OCI-LY1 (cell line): ENCODE results near the gene FMR1NB.

Source experiments
- H2AFZ ChIP-seq: fragments of 200-600 bp; sonication (generic), shearing (Covaris generic); 2 replicates; pipeline ENCODE4 v1.6.0; 2014; ENCODE audit warnings: antibody characterized with exemption, mild to moderate bottlenecking, low read length
- H3F3A ChIP-seq: fragments of 200-600 bp; sonication (generic), shearing (Covaris generic); 2 replicates; pipeline ENCODE4 v1.6.0; 2014; ENCODE audit warnings: mild to moderate bottlenecking, antibody characterized with exemption, low read length, moderate library complexity; ENCODE audit not compliant: insufficient read depth
- H3K27ac ChIP-seq: fragments of 200-600 bp; sonication (generic); 2 replicates; pipeline ENCODE4 v1.5.1; 2014; ENCODE audit warnings: low read length, mixed run types, mild to moderate bottlenecking, low read depth; ENCODE audit not compliant: poor library complexity, severe bottlenecking
- H3K27me3 ChIP-seq: fragments of 200-600 bp; sonication (generic); 2 replicates; pipeline ENCODE4 v1.6.0; 2014; ENCODE audit warnings: antibody characterized with exemption, mild to moderate bottlenecking, low read length, moderate library complexity; ENCODE audit not compliant: insufficient read depth
- H3K36me3 ChIP-seq: fragments of 200-600 bp; sonication (generic); 2 replicates; pipeline ENCODE4 v1.6.1; 2014; ENCODE audit warnings: mild to moderate bottlenecking, antibody characterized with exemption, low read length, moderate library complexity, mixed read lengths; ENCODE audit not compliant: insufficient read depth
- H3K4me1 ChIP-seq: fragments of 200-600 bp; sonication (generic); 2 replicates; pipeline ENCODE4 v1.5.1; 2014; ENCODE audit warnings: mild to moderate bottlenecking, low read length, moderate library complexity; ENCODE audit not compliant: insufficient read depth, severe bottlenecking
- H3K4me2 ChIP-seq: fragments of 200-600 bp; sonication (generic), shearing (Covaris generic); 2 replicates; pipeline ENCODE4 v1.6.1; 2014; ENCODE audit warnings: low read length
- H3K4me3 ChIP-seq: fragments of 200-600 bp; sonication (generic); 2 replicates; pipeline ENCODE4 v1.5.1; 2014; ENCODE audit warnings: low read length, low read depth, mild to moderate bottlenecking, mixed read lengths; ENCODE audit not compliant: poor library complexity, severe bottlenecking
- H3K79me2 ChIP-seq: fragments of 200-600 bp; shearing (Covaris generic); 2 replicates; pipeline ENCODE4 v1.6.1; 2016; ENCODE audit warnings: mixed run types, low read length, mixed read lengths; ENCODE audit not compliant: insufficient read depth
- H3K9ac ChIP-seq: fragments of 200-600 bp; sonication (generic), shearing (Covaris generic); 2 replicates; pipeline ENCODE4 v1.6.1; 2014; ENCODE audit warnings: mild to moderate bottlenecking, low read length, mixed read lengths
- H3K9me2 ChIP-seq: fragments of 200-600 bp; sonication (generic), shearing (Covaris generic); 2 replicates; pipeline ENCODE4 v1.6.1; 2014; ENCODE audit warnings: low read depth, mild to moderate bottlenecking, low read length, mixed read lengths
- H3K9me3 ChIP-seq: fragments of 200-600 bp; shearing (Covaris generic); 2 replicates; pipeline ENCODE4 v1.6.1; 2014; ENCODE audit warnings: low read length, mixed read lengths
- H4K20me1 ChIP-seq: fragments of 200-600 bp; sonication (generic), shearing (Covaris generic); 2 replicates; pipeline ENCODE4 v1.6.0; 2016; ENCODE audit warnings: mild to moderate bottlenecking, low read length; ENCODE audit not compliant: insufficient read depth
- EZH2 ChIP-seq: fragments of 200-600 bp; sonication (generic), shearing (Covaris generic); IDR thresholded peaks from 2 replicates; pipeline ENCODE4 v1.8.0; 2017; ENCODE audit warnings: borderline replicate concordance, mixed run types, mild to moderate bottlenecking, antibody characterized with exemption, low read length, moderate library complexity, mixed read lengths
- TF ChIP-seq, protein P1 (sequence below): fragments of 200-600 bp; sonication (generic), shearing (Covaris generic); IDR thresholded peaks from 2 replicates; pipeline ENCODE4 v1.5.1; 2017; ENCODE audit warnings: mild to moderate bottlenecking, antibody characterized with exemption, low read length, moderate library complexity, mixed read lengths

FMR1NB gene

DNA sequence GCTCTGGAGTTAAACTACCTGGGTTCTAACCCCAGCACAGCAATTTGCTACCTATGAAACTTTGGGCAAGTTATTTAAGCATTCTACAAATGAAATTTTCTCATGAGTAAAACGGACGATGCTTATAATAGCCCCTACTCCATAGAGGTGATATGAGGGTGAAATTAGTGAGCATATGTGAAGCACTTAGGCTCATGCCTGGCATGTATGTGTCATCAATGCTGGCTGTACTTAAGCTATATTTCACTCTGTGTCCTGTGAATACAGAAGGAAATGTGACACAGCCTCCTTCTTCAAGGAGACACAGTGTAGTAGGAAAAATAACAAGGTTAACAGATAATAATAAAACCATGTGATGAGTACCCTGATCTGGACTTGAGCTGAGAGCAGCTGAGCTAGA lies 20.4 kb upstream of the FMR1NB start:
- TF ChIP-seq, protein P1, sequence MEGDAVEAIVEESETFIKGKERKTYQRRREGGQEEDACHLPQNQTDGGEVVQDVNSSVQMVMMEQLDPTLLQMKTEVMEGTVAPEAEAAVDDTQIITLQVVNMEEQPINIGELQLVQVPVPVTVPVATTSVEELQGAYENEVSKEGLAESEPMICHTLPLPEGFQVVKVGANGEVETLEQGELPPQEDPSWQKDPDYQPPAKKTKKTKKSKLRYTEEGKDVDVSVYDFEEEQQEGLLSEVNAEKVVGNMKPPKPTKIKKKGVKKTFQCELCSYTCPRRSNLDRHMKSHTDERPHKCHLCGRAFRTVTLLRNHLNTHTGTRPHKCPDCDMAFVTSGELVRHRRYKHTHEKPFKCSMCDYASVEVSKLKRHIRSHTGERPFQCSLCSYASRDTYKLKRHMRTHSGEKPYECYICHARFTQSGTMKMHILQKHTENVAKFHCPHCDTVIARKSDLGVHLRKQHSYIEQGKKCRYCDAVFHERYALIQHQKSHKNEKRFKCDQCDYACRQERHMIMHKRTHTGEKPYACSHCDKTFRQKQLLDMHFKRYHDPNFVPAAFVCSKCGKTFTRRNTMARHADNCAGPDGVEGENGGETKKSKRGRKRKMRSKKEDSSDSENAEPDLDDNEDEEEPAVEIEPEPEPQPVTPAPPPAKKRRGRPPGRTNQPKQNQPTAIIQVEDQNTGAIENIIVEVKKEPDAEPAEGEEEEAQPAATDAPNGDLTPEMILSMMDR = no peak
- TF ChIP-seq EZH2 = no peak
- Histone ChIP-seq H3K4me3 (no peak overlapping the region), H3K4me2 (no peak overlapping the region), H3K9ac (no peak overlapping the region), H2AFZ (no peak overlapping the region), H3K36me3 (no peaks in the 10 kb centered on the region), H4K20me1 (no peaks in the 10 kb centered on the region), H3K79me2 (no peaks in the 10 kb centered on the region), H3K27me3 (no peaks in the 10 kb centered on the region), H3K4me1 (no peaks in the 10 kb centered on the region), H3K9me2 (no peaks in the 10 kb centered on the region), H3F3A (no peaks in the 10 kb centered on the region), H3K27ac (no peak overlapping the region), H3K9me3 (no peaks in the 10 kb centered on the region)

DNA sequence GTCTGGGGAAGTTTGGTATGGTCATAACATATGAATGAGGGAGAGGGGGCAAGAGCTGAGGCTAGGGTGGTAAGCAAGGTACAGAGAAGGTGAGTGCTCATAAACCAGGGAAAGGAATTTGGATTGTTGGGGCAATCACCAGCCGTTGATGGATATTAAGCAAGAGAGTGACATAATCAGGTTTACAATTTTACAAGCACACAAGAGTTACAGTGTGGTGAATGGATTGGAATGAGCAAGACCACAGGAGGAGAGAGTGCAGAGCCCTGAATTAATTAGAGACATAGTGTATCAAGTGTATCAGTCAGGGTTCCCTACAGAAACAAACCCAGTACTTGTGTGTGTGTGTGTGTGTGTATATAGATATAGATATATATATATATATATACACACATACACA lies 18.7 kb upstream of the FMR1NB start:
- Histone ChIP-seq H3K4me2 (no peak overlapping the region), H3K4me1 (no peaks in the 10 kb centered on the region), H3K27ac (no peak overlapping the region), H4K20me1 (no peaks in the 10 kb centered on the region), H3K27me3 (no peaks in the 10 kb centered on the region), H3K4me3 (no peak overlapping the region), H3K9ac (no peak overlapping the region), H3F3A (no peaks in the 10 kb centered on the region), H3K9me2 (no peaks in the 10 kb centered on the region), H2AFZ (no peak overlapping the region), H3K9me3 (no peaks in the 10 kb centered on the region), H3K36me3 (no peaks in the 10 kb centered on the region), H3K79me2 (no peaks in the 10 kb centered on the region)
- TF ChIP-seq, protein P1 = no peak
- TF ChIP-seq EZH2 = no peak

DNA sequence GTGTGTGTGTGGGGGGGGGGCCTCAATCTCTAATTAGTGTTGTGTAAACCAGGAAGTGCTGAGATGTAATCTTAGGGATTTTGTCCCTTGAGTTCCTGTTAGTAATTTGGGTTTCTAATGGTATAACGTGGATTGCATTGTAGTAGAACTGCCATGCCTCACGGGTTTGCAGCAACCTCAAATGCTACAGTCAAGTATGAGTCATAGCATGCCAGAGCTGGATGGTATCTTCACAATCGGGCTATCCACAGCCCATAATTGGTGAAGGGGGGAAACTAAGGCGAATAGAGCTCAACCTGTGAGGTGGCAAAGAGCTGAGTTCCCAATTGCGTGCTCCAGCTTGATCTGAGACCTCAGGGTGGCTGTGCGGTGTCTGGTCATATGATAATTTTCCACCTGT lies 2.2 kb upstream of the FMR1NB start:
- Histone ChIP-seq H3K27me3 (no peaks in the 10 kb centered on the region), H3K4me2 (no peak overlapping the region), H3K9ac (no peak overlapping the region), H3K79me2 (no peaks in the 10 kb centered on the region), H3F3A (no peaks in the 10 kb centered on the region), H3K4me1 (no peaks in the 10 kb centered on the region), H3K27ac (no peak overlapping the region), H3K36me3 (no peaks in the 10 kb centered on the region), H3K9me2 (no peaks in the 10 kb centered on the region), H4K20me1 (no peaks in the 10 kb centered on the region), H3K4me3 (no peak overlapping the region), H2AFZ (no peak overlapping the region), H3K9me3 (no peaks in the 10 kb centered on the region)
- TF ChIP-seq, protein P1 = no peak
- TF ChIP-seq EZH2 = no peak
